ENCODE results near the gene NCAM2.
"Not testable (repeated sequence)": the region's sequence is repeated elsewhere in the genome, so short reads cannot be mapped to it uniquely, and the experiment has no call there.

Gene NCAM2

GRCh38 chr21:21101911-21102310 is 103.7 kb downstream of the NCAM2 start:
- no peak for DNase-seq (ENCODE audit: extremely low read depth in 1 of 2, low read depth in 1 of 2)

- no peak for DNase-seq (ENCODE audit: extremely low read depth in 1 of 2, low read depth in 1 of 2)
Observed at GRCh38 chr21:21102896-21103295, 104.7 kb downstream of the NCAM2 start.

GRCh38 chr21:21103692-21104091 is 105.5 kb downstream of the NCAM2 start:
- no peak for DNase-seq (ENCODE audit: extremely low read depth in 1 of 2, low read depth in 1 of 2)

GRCh38 chr21:21109736-21110135 is 111.5 kb downstream of the NCAM2 start:
- no peak for DNase-seq (ENCODE audit: extremely low read depth in 1 of 2, low read depth in 1 of 2)

GRCh38 chr21:21111309-21111920 is 113.2 kb downstream of the NCAM2 start:
- DNase-seq (ENCODE audit: extremely low read depth in 1 of 2, low read depth in 1 of 2), result no peak

GRCh38 chr21:21114461-21114860 is 116.3 kb downstream of the NCAM2 start:
- no peak for DNase-seq (ENCODE audit: extremely low read depth in 1 of 2, low read depth in 1 of 2)

- DNase-seq (ENCODE audit: extremely low read depth in 1 of 2, low read depth in 1 of 2), result no peak
Observed at GRCh38 chr21:21119091-21119490, 120.9 kb downstream of the NCAM2 start.

GRCh38 chr21:21122680-21123079 is 124.5 kb downstream of the NCAM2 start:
- no peak for DNase-seq (ENCODE audit: extremely low read depth in 1 of 2, low read depth in 1 of 2)

- no peak for DNase-seq (ENCODE audit: extremely low read depth in 1 of 2, low read depth in 1 of 2)
Observed at GRCh38 chr21:21132390-21132789, 134.2 kb downstream of the NCAM2 start.

GRCh38 chr21:21137986-21138385 is 139.8 kb downstream of the NCAM2 start:
- DNase-seq (ENCODE audit: extremely low read depth in 1 of 2, low read depth in 1 of 2), result no peak

- no peak for DNase-seq (ENCODE audit: extremely low read depth in 1 of 2, low read depth in 1 of 2)
Observed at GRCh38 chr21:21146587-21147373, 148.6 kb downstream of the NCAM2 start.

- no peak for DNase-seq (ENCODE audit: extremely low read depth in 1 of 2, low read depth in 1 of 2)
Observed at GRCh38 chr21:21147374-21147745, 149.2 kb downstream of the NCAM2 start.

GRCh38 chr21:21148009-21148408 is 149.8 kb downstream of the NCAM2 start:
- no peak for DNase-seq (ENCODE audit: extremely low read depth in 1 of 2, low read depth in 1 of 2)

- DNase-seq (ENCODE audit: extremely low read depth in 1 of 2, low read depth in 1 of 2), result no peak
Observed at GRCh38 chr21:21148514-21148913, 150.3 kb downstream of the NCAM2 start.

GRCh38 chr21:21149445-21149844 is 151.2 kb downstream of the NCAM2 start:
- DNase-seq (ENCODE audit: extremely low read depth in 1 of 2, low read depth in 1 of 2), result not testable (repeated sequence)

GRCh38 chr21:21151231-21151630 is 153.0 kb downstream of the NCAM2 start:
- no peak for DNase-seq (ENCODE audit: extremely low read depth in 1 of 2, low read depth in 1 of 2)

- no peak for DNase-seq (ENCODE audit: extremely low read depth in 1 of 2, low read depth in 1 of 2)
Observed at GRCh38 chr21:21156397-21156796, 158.2 kb downstream of the NCAM2 start.

- no peak for DNase-seq (ENCODE audit: extremely low read depth in 1 of 2, low read depth in 1 of 2)
Observed at GRCh38 chr21:21156957-21157356, 158.7 kb downstream of the NCAM2 start.

GRCh38 chr21:21158376-21158918 is 160.2 kb downstream of the NCAM2 start:
- DNase-seq (ENCODE audit: extremely low read depth in 1 of 2, low read depth in 1 of 2), result no peak

GRCh38 chr21:21159253-21159899 is 161.2 kb downstream of the NCAM2 start:
- DNase-seq (ENCODE audit: extremely low read depth in 1 of 2, low read depth in 1 of 2), result no peak

GRCh38 chr21:21162786-21163185 is 164.6 kb downstream of the NCAM2 start:
- no peak for DNase-seq (ENCODE audit: extremely low read depth in 1 of 2, low read depth in 1 of 2)

GRCh38 chr21:21163904-21164303 is 165.7 kb downstream of the NCAM2 start:
- peak in 1 of 2 donors; percentile 2 for DNase-seq (ENCODE audit: extremely low read depth in 1 of 2, low read depth in 1 of 2)
